ENCODE measurements around the gene MRPS22. TPM values are rescaled to one million over a fixed set of nuclear protein-coding genes. Genes with fewer than 3 reads are reported as not detected.

MRPS22 gene
- total RNA-seq, 1 experiment from 2014 or later = 45.7 TPM

GRCh38 chr3:139355891-139356290, 12.1 kb downstream of the MRPS22 start:
- H3K4me3 Mint-ChIP-seq = no peak overlapping the region
- Histone ChIP-seq H2BK120ac (ENCODE audit: low read depth, low read length, poor library complexity, severe bottlenecking) (no peak overlapping the region), H3K4me1 (ENCODE audit: insufficient read depth, low read length) (no peaks in the 10 kb centered on the region), H2AK5ac (ENCODE audit: insufficient read length, low read length) (no peak overlapping the region), H2BK5ac (ENCODE audit: insufficient read length, low read length) (no peak overlapping the region), H4K91ac (ENCODE audit: insufficient read length, low read depth, low read length) (no peak overlapping the region), H3K27me3 (ENCODE audit: insufficient read depth, low read length) (no peaks in the 10 kb centered on the region), H3K79me1 (ENCODE audit: insufficient read depth, low read depth, low read length, poor library complexity, severe bottlenecking) (no peaks in the 10 kb centered on the region), H4K20me1 (ENCODE audit: control insufficient read depth, insufficient read depth, insufficient read length) (no peaks in the 10 kb centered on the region), H4K8ac (replicated peaks; ENCODE audit: insufficient read length, low read depth, low read length) (peak overlapping the region; percentile 18), H2BK15ac (ENCODE audit: low read depth, low read length) (no peak overlapping the region), H3K27ac (ENCODE audit: insufficient read length, low read depth, low read length) (no peak overlapping the region), H3K23me2 (ENCODE audit: insufficient read length, low read depth, low read length, poor library complexity, severe bottlenecking) (no peaks in the 10 kb centered on the region), H3K9ac (ENCODE audit: extremely low read depth, insufficient read length, low read length) (no peak overlapping the region), H3K23ac (ENCODE audit: insufficient read length, low read depth, low read length) (no peak overlapping the region), H2BK20ac (ENCODE audit: low read depth, low read length, poor library complexity, severe bottlenecking) (no peak overlapping the region), H3K9me3 (ENCODE audit: control insufficient read depth, low read depth, low read length) (no peaks in the 10 kb centered on the region), H3K14ac (ENCODE audit: insufficient read depth, low read length) (no peak overlapping the region), H3T11ph (ENCODE audit: low read length) (no peak overlapping the region), H2AFZ (ENCODE audit: low read length) (no peak overlapping the region), H3K79me2 (ENCODE audit: insufficient read depth, low read length) (no peaks in the 10 kb centered on the region), H2BK12ac (ENCODE audit: insufficient read length, low read depth, low read length) (no peak overlapping the region), H3K18ac (ENCODE audit: insufficient read length, low read depth, low read length) (no peak overlapping the region), H3K4me2 (ENCODE audit: insufficient read depth, insufficient read length, low read length) (no peak overlapping the region), H3K56ac (ENCODE audit: insufficient read length, low read depth, low read length) (no peak overlapping the region), H4K5ac (ENCODE audit: insufficient read length, low read depth, low read length) (no peak overlapping the region), H3K4ac (ENCODE audit: low read depth, low read length) (no peak overlapping the region)
- no peak overlapping the region for H3K27ac Mint-ChIP-seq
- TF ChIP-seq CTCF (conservative IDR thresholded peaks at IDR 0.05) = no peak
- peaks cover 26 to 78% (median 72%) of the 10 kb centered on the region in 3 experiments; a peak in 6 of 7 replicates for H3K36me3 Mint-ChIP-seq (ENCODE audit: insufficient read depth in 1 of 3, low read depth in 3 of 3)
- DNase-seq = no peak
- H3K27me3 Mint-ChIP-seq (ENCODE audit: low read depth) = no peaks in the 10 kb centered on the region
- no CpG with 5 or more reads among the region's 1 CpG for WGBS (ENCODE audit: extremely low coverage, insufficient read length, low lambda C conversion rate)
- H3K9me3 Mint-ChIP-seq = no peaks in the 10 kb centered on the region
- H3K4me1 Mint-ChIP-seq = peaks cover 0 to 4% of the 10 kb centered on the region in 2 experiments; a peak in 1 of 4 replicates

Data from H9 (cell line).